Activated naive CD4-positive, alpha-beta T cell treated with anti-CD3 and anti-CD28 coated beads for 36 hours (primary cell): ENCODE data around the gene RAP2C. TPM values are rescaled to one million over a fixed set of nuclear protein-coding genes. Genes with fewer than 3 reads are reported as not detected.
"Not testable (repeated sequence)": the region's sequence is repeated elsewhere in the genome, so short reads cannot be mapped to it uniquely, and the experiment has no call there.

Experiments
- CTCF ChIA-PET: fragments of 350-600 bp; sonication (Branson Sonifier 250); formaldehyde crosslinking; loops from one replicate; lab custom pipeline; 2021; ENCODE audit warnings: antibody characterized with exemption; lab: Charles Lee
- DNase-seq: peaks from one replicate; pipeline ENCODE4 v3.0.0-alpha.2; 2020
- H3K27ac Mint-ChIP-seq: one replicate; pipeline ENCODE4 v1.8.0; 2021; ENCODE audit warnings: mild to moderate bottlenecking, mixed read lengths
- H3K27me3 Mint-ChIP-seq: one replicate; pipeline ENCODE4 v1.8.0; 2021; ENCODE audit warnings: low read depth, mixed read lengths
- H3K36me3 Mint-ChIP-seq: one replicate; pipeline ENCODE4 v1.8.0; 2021; ENCODE audit warnings: low read depth, mixed read lengths
- H3K4me1 Mint-ChIP-seq: one replicate; pipeline ENCODE4 v1.8.0; 2021; ENCODE audit warnings: low read depth, mixed read lengths
- H3K4me3 Mint-ChIP-seq: one replicate; pipeline ENCODE4 v1.8.0; 2021; ENCODE audit warnings: mild to moderate bottlenecking, moderate library complexity, mixed read lengths
- H3K9me3 Mint-ChIP-seq: one replicate; pipeline ENCODE4 v1.8.0; 2021; ENCODE audit warnings: mixed read lengths
- intact Hi-C: fragments of 100-400 bp; cut with micrococcal nuclease; formaldehyde crosslinking; loops from one replicate; pipeline ENCODE4 v1.15.1; 2023
- total RNA-seq, 2 experiments: library from RNA; stranded (reverse); gene quantifications; one replicate each; pipeline ENCODE4 v1.2.3, GENCODE V29; 2021

The RAP2C gene
- total RNA-seq, 2 experiments from 2014 or later = 24.5 to 27.4 TPM

GRCh38 chrX:132163094-132163493 lies 56.2 kb downstream of the RAP2C start:
- H3K27me3 Mint-ChIP-seq, H3K36me3 Mint-ChIP-seq, intact Hi-C loops, DNase-seq, H3K4me3 Mint-ChIP-seq, H3K4me1 Mint-ChIP-seq, H3K27ac Mint-ChIP-seq, H3K9me3 Mint-ChIP-seq: not testable (repeated sequence)
- CTCF ChIA-PET = interaction anchor here (0.6 kb wide), 1 partner anchor 119 kb away, joined by 3 read pairs; no protein-coding TSS in a partner anchor

DNA sequence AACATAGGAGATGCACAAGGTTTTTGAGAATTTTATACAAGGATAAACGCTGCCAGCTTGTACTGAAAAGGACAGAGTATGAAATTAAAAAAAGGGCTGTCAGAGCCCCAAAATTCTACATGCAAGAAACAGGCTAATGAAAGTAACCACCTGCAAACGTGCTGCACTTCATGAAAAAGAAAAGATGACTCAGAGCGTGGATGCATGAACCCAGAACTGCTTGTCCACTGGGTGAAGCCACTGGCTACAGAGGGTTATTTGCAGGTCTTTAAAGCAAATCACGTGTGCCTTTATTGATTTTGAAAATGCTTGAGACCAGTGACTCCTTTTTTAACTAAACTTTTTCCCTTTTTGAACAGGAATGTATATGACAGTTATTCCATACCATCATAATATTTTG lies 66.1 kb downstream of the RAP2C start:
- no peaks in the 10 kb centered on the region for H3K9me3 Mint-ChIP-seq
- CTCF ChIA-PET = no interaction called here
- H3K4me3 Mint-ChIP-seq = no peak overlapping the region
- no peaks in the 10 kb centered on the region for H3K4me1 Mint-ChIP-seq
- intact Hi-C loops = no loop called here
- H3K27me3 Mint-ChIP-seq = no peaks in the 10 kb centered on the region
- H3K36me3 Mint-ChIP-seq = no peaks in the 10 kb centered on the region
- H3K27ac Mint-ChIP-seq = no peak overlapping the region
- no peak for DNase-seq

Other genes starting within 250 kb of the RAP2C start
- gene STK26, start 196.1 kb downstream of the RAP2C start, total RNA-seq = 10 to 100 TPM; 54.0 to 55.6 TPM
- gene FRMD7, start 91.4 kb downstream of the RAP2C start, total RNA-seq = not detected